ENCODE data around the gene SPRYD3.
"Not testable (repeated sequence)": the region's sequence is repeated elsewhere in the genome, so short reads cannot be mapped to it uniquely, and the experiment has no call there.

The SPRYD3 gene

GRCh38 chr12:53049571-53050318, 29.4 kb downstream of the SPRYD3 start, which contains the start of gene TNS2:
Gene TNS2, plus strand, starts transcription at chr12:53050065. Its CDS starts 121 bp downstream, at chr12:53050186.
- no peak for FAIRE-seq

GRCh38 chr12:53048780-53049401, 30.3 kb downstream of the SPRYD3 start:
- FAIRE-seq: no peak

GRCh38 chr12:53048033-53048779, 31.0 kb downstream of the SPRYD3 start:
- FAIRE-seq: no peak

GRCh38 chr12:53047221-53048032, 31.8 kb downstream of the SPRYD3 start:
- FAIRE-seq: no peak

GRCh38 chr12:53046655-53047220, 32.5 kb downstream of the SPRYD3 start:
- no peak for FAIRE-seq

GRCh38 chr12:53045696-53046045, 33.5 kb downstream of the SPRYD3 start:
- FAIRE-seq: no peak

GRCh38 chr12:53044896-53045695, 34.1 kb downstream of the SPRYD3 start:
- no peak for FAIRE-seq

- FAIRE-seq: no peak
Measured at GRCh38 chr12:53044052-53044581, 35.1 kb downstream of the SPRYD3 start.

GRCh38 chr12:53042607-53043454, 36.4 kb downstream of the SPRYD3 start:
- FAIRE-seq: no peak

GRCh38 chr12:53039851-53040250, 39.3 kb downstream of the SPRYD3 start:
- no peak for FAIRE-seq

GRCh38 chr12:53036802-53037201, 42.4 kb downstream of the SPRYD3 start:
- no peak for FAIRE-seq

GRCh38 chr12:53034459-53034858, 44.7 kb downstream of the SPRYD3 start:
- no peak for FAIRE-seq

GRCh38 chr12:53033832-53034231, 45.4 kb downstream of the SPRYD3 start:
- not testable (repeated sequence) for FAIRE-seq

- no peak for FAIRE-seq
Measured at GRCh38 chr12:53031616-53032015, 47.6 kb downstream of the SPRYD3 start.

GRCh38 chr12:53027014-53027413, 52.2 kb downstream of the SPRYD3 start:
- not testable (repeated sequence) for FAIRE-seq

GRCh38 chr12:53025250-53025649, 53.9 kb downstream of the SPRYD3 start:
- FAIRE-seq: no peak

GRCh38 chr12:53014709-53015108, 64.5 kb downstream of the SPRYD3 start:
- FAIRE-seq: no peak
